Stimulated activated CD8-positive, alpha-beta memory T cell treated with anti-CD3 and anti-CD28 coated beads, Interleukin-4, amount 100 ng/mL, for 48 hours (primary cell): Measurements from ENCODE around the gene DDX1.
"Not testable (repeated sequence)": the region's sequence is repeated elsewhere in the genome, so short reads cannot be mapped to it uniquely, and the experiment has no call there.

Experiments used
- DNase-seq: peaks from one replicate; pipeline ENCODE4 v3.0.0-alpha.2; 2020

The DDX1 gene

DNA sequence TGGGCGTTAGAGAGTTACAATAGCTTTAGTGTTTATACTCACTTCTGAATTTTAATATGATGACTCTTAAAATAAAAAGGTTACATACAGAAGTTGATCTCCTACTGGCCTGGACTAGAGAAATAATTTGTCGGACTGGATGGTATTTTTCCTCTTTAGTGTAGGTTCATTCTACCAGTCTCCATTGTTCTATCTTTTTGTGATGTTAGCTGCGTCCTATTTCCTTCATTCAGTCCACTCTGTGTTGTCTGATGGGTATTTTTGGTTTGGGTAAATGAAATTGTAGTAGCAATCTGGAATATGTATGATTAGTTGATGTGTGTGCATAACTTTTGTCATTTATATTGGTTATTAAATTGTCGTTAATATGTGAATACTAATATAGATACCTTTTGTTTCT lies 5.3 kb downstream of the DDX1 start:
- DNase-seq, result no peak

- DNase-seq, result no peak
Measured at GRCh38 chr2:15599994-15600393, 8.3 kb downstream of the DDX1 start.

- no peak for DNase-seq
Measured at GRCh38 chr2:15601681-15602080, 10.0 kb downstream of the DDX1 start.

DNA sequence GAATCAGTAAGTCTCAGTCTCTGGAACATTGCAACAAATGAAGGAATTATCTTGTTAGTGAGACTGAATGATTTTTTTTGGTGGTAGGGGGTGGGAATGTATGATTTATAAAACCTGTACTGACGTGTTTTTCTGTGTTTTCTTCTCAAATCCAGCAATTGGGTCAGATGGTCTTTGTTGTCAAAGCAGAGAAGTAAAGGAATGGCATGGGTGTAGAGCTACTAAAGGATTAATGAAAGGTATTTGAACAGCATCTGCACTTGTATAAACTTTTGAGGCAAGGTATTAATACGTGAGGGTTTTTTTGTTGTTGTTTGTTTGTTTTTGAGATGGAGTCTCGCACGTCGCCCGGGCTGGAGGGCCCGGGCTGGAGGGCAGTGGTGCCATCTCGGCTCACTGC lies 10.7 kb downstream of the DDX1 start:
- no peak for DNase-seq

GRCh38 chr2:15603044-15603765 lies 11.5 kb downstream of the DDX1 start:
- no peak for DNase-seq

DNA sequence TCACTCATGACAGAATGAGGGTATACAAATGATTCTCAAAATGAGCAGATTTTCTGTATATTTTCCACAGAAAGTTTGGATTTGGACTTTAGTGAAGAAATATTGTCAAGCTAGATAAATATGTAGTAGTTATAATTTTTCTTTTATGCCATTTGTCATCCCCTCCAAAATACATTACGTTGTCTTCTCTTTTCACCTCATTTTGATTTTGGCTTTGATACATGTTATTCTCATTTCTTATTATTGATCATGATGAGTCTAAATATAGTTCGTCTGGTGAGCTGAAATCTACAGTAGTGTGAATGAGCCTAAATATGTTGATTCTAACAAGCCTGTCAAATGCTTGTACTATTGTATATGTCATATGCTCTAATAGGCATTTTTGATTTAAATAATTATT lies 12.3 kb downstream of the DDX1 start:
- no peak for DNase-seq

- no peak for DNase-seq
Measured at GRCh38 chr2:15605721-15606120, 14.1 kb downstream of the DDX1 start.

DNA sequence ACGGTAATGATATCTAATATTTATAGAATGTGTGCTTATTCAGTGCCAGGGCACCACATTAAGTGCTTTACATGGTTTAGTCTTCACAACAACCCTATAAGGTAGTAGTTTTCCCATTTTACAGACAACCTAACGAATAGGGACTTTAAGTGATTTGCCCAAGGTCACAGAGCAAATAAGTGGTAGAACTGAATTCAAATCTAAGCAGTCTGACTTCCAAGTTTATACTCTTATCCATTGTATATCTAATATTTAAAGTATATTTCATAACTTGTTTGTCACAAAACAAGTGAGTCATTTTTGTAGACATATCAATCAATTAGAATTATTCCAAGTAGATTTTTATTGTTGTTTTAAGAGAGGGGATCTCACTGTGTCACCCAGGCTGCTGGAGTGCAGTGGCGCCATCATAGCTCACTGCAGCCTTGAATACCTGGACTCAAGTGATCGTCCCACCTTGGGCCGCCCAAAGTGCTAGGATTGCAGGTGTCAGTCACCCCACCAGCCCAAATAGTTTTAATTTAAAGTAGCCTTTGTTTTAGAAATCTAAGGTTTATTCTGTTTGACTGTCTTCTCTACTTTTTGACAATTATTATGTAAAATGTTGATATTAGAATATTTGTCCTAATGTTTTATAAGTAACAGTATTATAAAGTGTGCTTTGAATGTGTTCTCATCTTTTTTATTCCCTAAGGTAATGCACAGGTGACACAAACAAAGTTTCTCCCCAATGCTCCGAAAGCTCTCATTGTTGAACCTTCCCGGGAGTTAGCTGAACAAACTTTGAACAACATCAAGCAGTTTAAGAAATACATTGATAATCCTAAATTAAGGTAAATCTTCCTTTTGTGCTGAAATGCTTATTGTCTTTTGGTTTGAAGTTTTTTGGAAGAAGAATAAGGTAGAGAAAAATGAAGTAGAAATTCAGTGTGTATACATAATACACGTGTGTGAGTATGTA lies 15.1 kb downstream of the DDX1 start:
- DNase-seq, result no peak

DNA sequence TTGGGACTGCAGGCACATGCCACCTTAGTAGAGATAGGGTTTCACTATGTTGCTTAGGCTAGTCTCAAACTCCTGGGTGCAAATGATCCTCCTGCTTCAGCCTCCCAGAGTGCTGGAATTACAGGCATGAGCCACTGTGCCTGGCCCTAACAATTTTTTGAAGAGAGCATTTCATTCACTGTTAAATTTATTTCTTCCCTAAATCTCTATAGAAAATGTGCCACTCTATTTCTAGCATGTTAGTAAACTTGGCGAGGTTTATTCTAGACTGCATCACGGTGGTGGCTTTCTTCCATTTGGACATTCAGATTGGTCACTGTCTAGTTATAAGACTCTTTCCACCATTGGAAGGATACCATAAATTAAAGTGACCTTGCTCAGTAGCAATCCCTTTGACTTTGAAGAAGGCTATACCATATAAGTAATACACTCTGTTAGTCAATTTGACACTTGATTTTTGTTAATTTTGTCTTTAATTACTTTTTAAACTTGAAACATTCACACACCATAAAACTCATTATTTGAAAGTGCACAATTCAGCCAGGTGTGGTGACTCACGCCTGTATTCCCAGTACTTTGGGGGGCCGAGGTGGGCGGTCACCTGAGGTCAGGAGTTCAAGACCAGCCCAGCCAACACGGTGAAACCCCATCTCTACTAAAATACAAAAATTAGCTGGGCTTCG lies 16.2 kb downstream of the DDX1 start:
- DNase-seq, result no peak

DNA sequence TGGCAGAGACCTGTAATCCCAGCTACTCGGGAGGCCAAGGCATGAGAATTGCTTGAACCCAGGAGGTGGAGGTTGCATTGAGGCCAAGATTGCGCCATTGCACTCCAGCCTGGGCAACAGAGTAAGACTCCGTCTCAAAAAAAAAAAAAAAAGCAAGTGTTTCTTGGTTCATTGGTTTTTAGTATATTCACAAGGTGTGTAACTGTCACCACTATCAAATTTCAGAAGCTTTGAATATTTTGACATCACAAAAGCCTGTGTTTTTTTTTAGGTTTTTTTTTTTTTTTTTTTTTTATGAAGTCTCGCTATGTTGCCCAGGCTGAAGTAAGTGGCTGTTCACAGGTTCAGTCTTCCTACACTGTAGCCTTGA lies 16.7 kb downstream of the DDX1 start:
- DNase-seq, result no peak

DNA sequence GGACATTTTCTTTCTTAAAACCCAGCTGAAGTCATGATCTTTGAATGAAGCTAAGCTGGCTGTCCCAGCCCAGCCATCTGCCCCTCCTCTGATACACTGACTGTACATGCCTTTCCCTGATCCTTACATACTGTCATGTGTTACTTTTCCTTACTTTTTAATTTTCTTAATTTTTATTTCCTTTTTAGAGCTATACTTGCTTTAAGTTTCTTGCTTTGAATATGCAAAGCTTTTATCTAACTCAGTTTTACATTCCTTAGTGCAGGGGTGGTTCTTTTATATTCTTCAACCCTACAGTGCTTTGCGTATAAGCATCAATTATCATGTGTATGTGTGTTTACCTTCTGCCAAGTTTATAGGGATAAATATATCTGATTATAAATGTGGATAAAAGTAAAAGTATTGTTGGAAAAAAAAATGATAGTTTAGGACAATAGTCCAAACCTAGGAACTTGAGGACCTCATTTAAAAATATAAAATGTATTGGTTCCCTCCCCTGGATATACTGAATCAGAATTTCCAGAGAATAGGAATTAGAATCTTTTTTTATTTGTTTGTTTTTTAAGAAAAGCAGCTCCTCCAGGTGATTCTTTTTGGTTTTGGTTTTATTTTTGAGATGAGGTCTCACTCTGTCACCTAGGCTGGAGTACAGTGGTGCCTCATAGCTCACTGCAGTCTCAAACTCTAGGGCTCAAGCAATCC lies 17.8 kb downstream of the DDX1 start:
- DNase-seq, result no peak

DNA sequence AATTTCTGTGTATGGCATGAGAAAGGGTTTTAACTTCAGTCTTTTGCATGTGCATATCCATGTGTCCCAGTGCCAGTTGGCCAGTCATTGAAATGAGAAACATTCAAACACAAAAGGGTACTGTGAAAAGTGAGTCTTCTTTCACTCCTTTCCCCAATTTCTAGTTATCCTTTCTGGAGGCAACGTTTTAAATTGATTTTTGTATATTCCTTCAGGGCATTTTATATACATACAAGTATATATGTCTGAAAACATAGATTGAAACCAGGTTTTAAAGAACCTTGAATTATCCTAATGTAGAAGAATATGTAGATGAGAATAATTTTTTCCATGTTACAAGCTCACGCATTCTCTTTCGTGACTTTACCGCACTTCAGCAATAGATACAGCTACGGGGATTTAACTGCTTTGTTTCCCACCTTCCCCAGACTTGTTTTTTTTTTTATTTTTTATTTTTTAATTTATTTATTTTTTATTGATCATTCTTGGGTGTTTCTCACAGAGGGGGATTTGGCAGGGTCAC lies 18.8 kb downstream of the DDX1 start:
- no peak for DNase-seq

- DNase-seq, result not testable (repeated sequence)
Measured at GRCh38 chr2:15612101-15612500, 20.4 kb downstream of the DDX1 start.

- no peak for DNase-seq
Measured at GRCh38 chr2:15613736-15614429, 22.2 kb downstream of the DDX1 start.

DNA sequence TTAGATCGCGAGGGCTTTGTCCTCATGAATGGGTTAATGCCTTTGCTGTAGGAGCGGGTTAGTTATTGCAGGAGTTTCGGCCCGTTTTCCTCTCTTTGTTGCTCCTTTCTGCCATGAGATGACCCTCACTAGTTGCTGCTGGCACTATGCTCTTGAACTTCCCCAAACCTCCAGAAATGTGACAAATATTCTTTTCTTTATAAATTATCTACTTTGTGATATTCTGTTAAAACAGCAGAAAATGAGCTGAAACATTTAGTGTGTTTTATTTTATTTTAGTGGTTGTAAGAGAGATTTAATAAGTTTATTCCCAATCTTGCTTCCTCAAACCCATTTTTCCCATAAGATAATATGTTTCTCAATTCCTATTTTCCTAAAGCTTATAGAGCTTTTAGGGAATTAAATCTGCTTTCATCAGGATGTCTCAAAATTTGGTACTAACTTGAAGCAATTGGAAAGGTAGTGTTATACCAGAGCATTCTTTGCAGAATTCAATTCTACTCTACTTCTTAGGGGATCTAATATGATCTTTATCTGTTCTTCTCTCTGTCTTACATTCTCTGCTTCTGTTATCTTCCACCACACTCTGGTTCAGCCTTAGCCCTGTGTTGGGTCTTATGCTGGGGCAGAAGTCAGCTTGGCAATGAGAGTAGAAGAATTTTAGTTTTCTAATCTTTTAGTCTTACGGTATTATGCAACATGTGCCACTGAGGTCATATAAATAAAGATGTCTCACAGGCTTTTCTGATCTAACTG lies 23.1 kb downstream of the DDX1 start:
- no peak for DNase-seq

GRCh38 chr2:15615301-15615920 lies 23.7 kb downstream of the DDX1 start:
- DNase-seq, result no peak

GRCh38 chr2:15616429-15616828 lies 24.8 kb downstream of the DDX1 start:
- DNase-seq, result no peak

GRCh38 chr2:15616850-15617777 lies 25.4 kb downstream of the DDX1 start:
- no peak for DNase-seq

DNA sequence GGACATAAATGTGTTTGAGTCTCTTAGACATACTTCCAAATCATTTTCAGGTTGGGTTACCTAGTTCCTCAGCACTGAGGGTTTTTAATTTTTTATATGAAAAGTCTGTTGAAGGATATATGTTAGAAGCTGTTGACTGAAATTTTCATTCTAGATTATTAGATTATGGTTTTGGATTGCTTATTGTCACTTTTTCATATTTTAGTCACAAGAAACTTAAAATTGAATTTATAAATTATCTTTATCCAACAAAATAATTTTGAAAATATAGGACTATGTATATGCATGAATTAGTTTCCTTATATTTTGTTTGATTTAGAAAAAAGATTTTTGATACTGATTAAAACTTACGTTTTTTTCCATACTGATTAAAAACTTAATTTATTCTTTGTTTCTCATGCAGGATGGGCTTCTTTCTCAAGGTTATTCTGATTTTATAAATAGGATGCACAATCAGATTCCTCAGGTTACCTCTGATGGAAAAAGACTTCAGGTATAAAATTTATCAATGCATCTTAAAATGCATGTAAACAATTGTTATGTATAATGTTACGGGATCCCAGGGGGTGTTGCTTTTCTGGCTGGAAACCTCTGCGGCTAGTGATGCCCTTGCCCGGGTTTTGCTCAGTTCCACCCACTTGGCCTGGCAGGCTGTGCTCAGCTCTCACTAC lies 26.2 kb downstream of the DDX1 start:
- DNase-seq, result no peak
